ENCODE results near the gene TMEM143.
"Not testable (repeated sequence)": the region's sequence is repeated elsewhere in the genome, so short reads cannot be mapped to it uniquely, and the experiment has no call there.

Gene TMEM143

DNA sequence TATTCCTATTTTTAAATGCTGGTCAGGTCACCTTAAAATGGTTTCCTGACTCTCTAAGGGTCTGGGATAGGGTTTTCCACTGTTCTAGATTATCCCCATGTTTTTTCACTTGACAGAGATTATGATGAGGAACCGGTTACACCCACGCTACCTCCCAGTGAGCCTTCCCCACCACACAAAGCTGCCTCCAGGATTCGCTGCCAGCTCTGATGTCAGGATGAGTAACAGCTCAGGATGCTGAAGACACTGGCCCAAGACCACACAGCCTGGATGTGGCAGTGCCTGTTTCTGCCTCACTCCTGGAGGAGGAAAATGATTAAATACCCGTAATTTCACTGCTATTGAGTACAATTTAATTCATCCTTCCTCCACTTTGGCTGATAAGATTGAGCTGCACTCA is 70.9 kb downstream of the TMEM143 start:
- POLR2A ChIA-PET: interaction anchor here (0.9 kb wide), 1 partner anchor 32 kb away, joined by 4 read pairs; the partner anchor contains the start of gene EMP3
- CTCF ChIA-PET: interaction anchor here (0.6 to 18.1 kb wide), 8 partner anchors 12 to 331 kb away, joined by 3 to 429 read pairs (median 6); partner anchors contain the start of gene ZNF114
- DNase-seq (ENCODE audit: low read depth, low spot score): no peak
- TF ChIP-seq, protein P1, sequence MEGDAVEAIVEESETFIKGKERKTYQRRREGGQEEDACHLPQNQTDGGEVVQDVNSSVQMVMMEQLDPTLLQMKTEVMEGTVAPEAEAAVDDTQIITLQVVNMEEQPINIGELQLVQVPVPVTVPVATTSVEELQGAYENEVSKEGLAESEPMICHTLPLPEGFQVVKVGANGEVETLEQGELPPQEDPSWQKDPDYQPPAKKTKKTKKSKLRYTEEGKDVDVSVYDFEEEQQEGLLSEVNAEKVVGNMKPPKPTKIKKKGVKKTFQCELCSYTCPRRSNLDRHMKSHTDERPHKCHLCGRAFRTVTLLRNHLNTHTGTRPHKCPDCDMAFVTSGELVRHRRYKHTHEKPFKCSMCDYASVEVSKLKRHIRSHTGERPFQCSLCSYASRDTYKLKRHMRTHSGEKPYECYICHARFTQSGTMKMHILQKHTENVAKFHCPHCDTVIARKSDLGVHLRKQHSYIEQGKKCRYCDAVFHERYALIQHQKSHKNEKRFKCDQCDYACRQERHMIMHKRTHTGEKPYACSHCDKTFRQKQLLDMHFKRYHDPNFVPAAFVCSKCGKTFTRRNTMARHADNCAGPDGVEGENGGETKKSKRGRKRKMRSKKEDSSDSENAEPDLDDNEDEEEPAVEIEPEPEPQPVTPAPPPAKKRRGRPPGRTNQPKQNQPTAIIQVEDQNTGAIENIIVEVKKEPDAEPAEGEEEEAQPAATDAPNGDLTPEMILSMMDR (IDR thresholded peaks at IDR 0.05; ENCODE audit: insufficient read depth, low read length, missing control alignments): no peak
- H3K4me3 ChIP-seq (ENCODE audit: low read depth, low read length): no peak overlapping the region

- POLR2A ChIA-PET; DNase-seq (ENCODE audit: low read depth, low spot score); H3K4me3 ChIP-seq (ENCODE audit: low read depth, low read length): not testable (repeated sequence)
- CTCF ChIA-PET: interaction anchor here (0.9 to 18.1 kb wide), 17 partner anchors 14 to 293 kb away, joined by 3 to 429 read pairs (median 5); partner anchors contain the start of genes CARD8, KDELR1 and ZNF114
These were observed 72.3 kb downstream of the TMEM143 start for GRCh38 chr19:48291489-48291815.

DNA sequence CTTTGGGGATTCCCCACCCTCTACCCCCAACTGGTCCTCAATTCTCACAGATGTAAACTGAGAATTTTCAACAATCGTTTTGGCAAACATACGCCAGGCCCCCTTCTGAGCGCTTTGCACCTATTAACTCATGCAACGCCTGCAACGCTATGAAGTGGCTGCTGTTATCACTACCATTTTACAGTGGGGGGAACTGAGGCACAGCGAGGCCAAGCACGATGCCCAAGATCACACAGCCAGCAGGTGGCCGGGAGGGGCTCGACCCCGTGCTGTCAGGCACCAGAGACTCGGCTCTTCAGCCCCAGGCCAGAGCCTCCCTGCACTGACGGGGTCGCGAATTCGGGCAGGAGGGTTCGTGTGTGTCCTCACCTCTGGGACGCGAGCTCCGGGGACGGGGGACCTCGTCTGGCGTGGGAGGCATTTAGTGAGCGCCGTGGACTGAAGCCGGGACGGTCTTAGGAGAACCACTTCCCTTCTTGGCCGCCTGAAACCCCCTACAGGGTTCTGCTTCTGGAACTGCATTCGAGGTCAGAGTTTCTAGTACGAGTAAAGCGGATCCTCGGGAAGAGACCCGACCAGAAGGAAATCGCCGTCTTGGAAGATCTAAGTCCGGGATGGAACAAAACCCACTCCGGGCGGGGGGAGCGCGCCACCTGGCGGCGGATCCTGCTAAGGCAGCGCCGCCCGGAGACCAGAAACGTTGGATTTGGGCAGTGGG is 72.8 kb downstream of the TMEM143 start:
- ChIA-PET POLR2A (no interaction called here), CTCF (interaction anchor here (1.0 to 18.1 kb wide), 17 partner anchors 8 to 331 kb away, joined by 3 to 429 read pairs (median 5); partner anchors contain the start of genes KDELR1 and ZNF114)
- TF ChIP-seq, protein P1 (IDR thresholded peaks at IDR 0.05; ENCODE audit: insufficient read depth, low read length, missing control alignments): peak; percentile 95
- H3K4me3 ChIP-seq (ENCODE audit: low read depth, low read length): peak overlapping the region; percentile 61
- no peak for DNase-seq (ENCODE audit: low read depth, low spot score)

- POLR2A ChIA-PET: no interaction called here
- H3K4me3 ChIP-seq (ENCODE audit: low read depth, low read length): peak overlapping the region; percentile 61
- DNase-seq (ENCODE audit: low read depth, low spot score): no peak
These were observed 73.4 kb downstream of the TMEM143 start for GRCh38 chr19:48290401-48290770.

DNA sequence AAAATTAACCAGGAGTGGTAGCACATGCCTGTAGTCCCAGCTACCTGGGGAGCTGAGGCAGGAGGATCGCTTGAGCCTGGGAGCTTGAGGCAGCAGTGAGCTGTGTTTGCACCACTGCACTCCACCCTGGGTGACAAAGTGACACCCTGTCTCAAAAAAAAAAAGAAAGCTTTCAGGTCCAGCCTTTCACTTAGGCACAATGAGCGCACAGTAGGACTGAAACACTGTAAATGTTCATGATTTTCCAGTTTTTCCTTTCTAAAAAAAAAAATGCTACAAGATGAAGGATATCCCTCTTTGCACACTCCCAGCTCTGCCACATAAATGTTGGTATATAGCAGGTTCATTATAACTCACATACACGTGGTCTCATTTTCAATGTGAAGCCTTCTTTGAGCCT is 76.0 kb downstream of the TMEM143 start:
- TF ChIP-seq, protein P1 (IDR thresholded peaks at IDR 0.05; ENCODE audit: insufficient read depth, low read length, missing control alignments): no peak
- ChIA-PET POLR2A (no interaction called here), CTCF (interaction anchor here (0.7 to 18.1 kb wide), 2 partner anchors 13 to 93 kb away, joined by 4 to 429 read pairs; partner anchors contain the start of gene ZNF114)
- no peak for DNase-seq (ENCODE audit: low read depth, low spot score)
- no peak overlapping the region for H3K4me3 ChIP-seq (ENCODE audit: low read depth, low read length)

More at GRCh38 chr19:48290401-48290770, 73.4 kb downstream of the TMEM143 start:
- TF ChIP-seq, protein P1 (IDR thresholded peaks at IDR 0.05; ENCODE audit: insufficient read depth, low read length, missing control alignments): peak; percentile 39
- CTCF ChIA-PET: interaction anchor here (1.0 to 18.1 kb wide), 14 partner anchors 9 to 330 kb away, joined by 3 to 429 read pairs (median 6); partner anchors contain the start of genes CARD8 and ZNF114

DNA sequence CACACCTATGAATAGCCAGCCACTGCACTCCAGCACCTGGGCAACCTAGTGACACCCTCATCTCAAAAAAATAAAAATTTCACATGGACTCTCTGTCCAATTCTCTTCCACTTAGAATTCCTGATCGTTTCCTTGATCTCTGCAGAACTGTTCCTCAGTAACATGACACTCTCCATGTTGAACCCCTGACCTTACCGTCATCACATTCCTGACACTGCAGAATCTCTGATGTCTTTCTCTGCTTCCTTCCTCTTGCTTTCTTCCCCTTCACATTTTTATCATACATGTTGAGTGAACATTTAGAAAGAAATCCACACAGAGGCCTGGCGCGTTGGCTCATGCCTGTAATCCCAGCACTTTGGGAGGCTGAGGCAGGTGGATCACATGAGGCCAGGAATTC is 78.8 kb downstream of the TMEM143 start:
- TF ChIP-seq, protein P1 (IDR thresholded peaks at IDR 0.05; ENCODE audit: insufficient read depth, low read length, missing control alignments): no peak
- POLR2A ChIA-PET: no interaction called here
- CTCF ChIA-PET: interaction anchor here (1.4 to 21.9 kb wide), 3 partner anchors 7 to 24 kb away, joined by 5 to 429 read pairs (median 429); partner anchors contain the start of gene ZNF114
- DNase-seq (ENCODE audit: low read depth, low spot score): no peak
- no peak overlapping the region for H3K4me3 ChIP-seq (ENCODE audit: low read depth, low read length)
